SH-SY5Y (cell line): Measurements from ENCODE around the gene TET2.

Experiments
- GATA2 ChIP-seq: IDR thresholded peaks from 2 replicates; pipeline ENCODE4 v1.6.1; 2011; ENCODE audit warnings: mild to moderate bottlenecking, low read depth, low read length
- GATA3 ChIP-seq: IDR thresholded peaks from 2 replicates; pipeline ENCODE4 v1.6.1; 2011; ENCODE audit warnings: low read depth, mild to moderate bottlenecking, low read length, moderate library complexity

- TF ChIP-seq GATA2: no peak
- no peak for TF ChIP-seq GATA3
Measured at GRCh38 chr4:105153749-105154148, 7.1 kb downstream of the TET2 start.
